HG02973 (cell line): ENCODE measurements around the gene PTPRN2.
"Not testable (repeated sequence)": the region's sequence is repeated elsewhere in the genome, so short reads cannot be mapped to it uniquely, and the experiment has no call there.

Experiments used
- ATAC-seq: cut with Tn5 transposase; IDR thresholded peaks from one replicate; pipeline ENCODE4 v1.9.1; 2021; ENCODE audit warnings: moderate library complexity; ENCODE audit not compliant: unreplicated experiment

The PTPRN2 gene

DNA sequence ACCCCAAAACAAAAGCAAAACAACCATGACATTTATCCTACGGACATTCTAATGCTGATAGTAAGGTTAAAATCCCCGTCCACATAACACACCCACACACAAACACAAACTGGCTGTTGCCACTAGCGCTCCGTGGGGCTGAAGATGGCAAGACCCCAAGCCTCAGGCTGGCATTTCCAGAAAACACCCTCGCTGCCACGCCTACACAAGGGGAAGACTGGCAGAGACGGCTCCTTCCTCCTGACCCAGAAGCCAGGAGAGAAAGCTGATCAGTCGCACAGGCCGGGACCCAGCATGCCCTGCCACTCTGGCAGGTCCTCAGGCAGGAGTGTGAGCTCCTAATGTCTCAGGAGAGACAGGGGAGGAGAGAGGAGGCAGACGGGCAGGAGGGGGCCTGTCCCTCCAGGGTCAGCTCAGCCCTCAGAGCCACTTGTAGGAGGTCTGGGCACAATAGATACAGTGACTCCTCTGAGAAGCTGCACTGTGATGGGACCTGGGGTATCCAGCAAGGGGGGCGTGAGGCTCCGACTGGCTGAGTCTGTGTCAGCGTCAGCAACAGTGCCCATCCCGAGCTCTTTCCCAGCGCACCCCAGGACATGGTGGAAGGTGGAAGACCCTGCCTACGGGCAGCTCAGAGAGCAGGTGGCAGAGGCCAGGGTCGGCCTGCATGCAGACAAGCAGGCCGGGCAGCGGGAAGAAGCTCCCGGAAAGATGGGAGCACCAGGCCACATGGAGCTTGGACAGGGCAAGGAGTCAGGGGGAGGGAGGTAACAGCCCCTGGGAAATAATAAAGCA is 326.9 kb downstream of the PTPRN2 start:
- ATAC-seq: no peak

DNA sequence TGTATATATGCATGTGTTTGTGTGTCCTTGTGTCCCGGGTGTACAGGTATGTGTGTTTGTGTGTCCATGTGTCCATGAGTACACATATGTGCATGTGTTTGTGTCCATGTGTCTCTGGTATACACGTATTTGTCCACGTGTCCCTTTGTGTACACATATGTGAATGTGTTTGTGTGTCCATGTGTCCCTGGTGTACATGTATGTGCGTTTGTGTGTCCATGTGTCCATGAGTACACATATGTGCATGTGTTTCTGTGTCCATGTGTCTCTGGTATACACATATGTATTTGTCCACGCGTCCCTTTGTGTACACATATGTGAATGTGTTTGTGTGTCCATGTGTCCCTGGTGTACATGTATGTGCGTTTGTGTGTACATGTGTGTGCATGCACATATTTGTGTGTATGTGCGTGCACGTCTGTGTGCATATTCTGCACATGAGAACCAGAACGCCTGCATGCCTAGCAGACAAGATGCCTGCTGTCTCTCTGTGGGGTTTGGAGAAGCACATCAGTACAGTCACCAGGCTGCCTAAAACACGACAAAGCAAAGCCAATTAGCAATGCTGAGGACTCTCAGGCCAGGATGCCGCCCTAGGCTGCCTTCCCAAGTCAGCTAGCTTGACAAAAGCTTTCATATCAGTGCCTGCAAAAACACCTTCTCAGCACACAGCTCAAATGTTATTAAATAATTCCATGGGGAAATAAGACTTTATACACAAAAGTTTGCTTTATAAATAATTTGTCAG is 327.8 kb downstream of the PTPRN2 start:
- ATAC-seq: no peak

DNA sequence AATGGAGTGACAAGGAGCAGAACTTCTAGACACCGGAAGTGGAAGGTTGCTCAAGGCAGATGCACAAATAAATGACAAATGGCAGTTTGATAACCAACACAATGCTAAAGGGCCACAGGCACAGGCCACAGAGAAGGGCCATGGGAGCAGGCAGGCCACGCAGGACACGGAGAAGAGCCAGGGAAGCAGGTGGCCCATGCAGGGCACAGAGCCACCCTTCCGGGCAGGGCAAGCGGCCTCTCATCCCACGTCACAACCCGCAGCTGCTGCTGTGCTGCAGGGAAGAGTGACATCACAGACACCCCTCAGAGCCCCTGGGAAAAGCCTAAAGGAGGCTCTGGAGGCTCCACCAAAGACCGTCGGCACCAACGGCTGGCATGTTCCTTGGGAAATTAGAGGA is 328.5 kb downstream of the PTPRN2 start:
- ATAC-seq: no peak

DNA sequence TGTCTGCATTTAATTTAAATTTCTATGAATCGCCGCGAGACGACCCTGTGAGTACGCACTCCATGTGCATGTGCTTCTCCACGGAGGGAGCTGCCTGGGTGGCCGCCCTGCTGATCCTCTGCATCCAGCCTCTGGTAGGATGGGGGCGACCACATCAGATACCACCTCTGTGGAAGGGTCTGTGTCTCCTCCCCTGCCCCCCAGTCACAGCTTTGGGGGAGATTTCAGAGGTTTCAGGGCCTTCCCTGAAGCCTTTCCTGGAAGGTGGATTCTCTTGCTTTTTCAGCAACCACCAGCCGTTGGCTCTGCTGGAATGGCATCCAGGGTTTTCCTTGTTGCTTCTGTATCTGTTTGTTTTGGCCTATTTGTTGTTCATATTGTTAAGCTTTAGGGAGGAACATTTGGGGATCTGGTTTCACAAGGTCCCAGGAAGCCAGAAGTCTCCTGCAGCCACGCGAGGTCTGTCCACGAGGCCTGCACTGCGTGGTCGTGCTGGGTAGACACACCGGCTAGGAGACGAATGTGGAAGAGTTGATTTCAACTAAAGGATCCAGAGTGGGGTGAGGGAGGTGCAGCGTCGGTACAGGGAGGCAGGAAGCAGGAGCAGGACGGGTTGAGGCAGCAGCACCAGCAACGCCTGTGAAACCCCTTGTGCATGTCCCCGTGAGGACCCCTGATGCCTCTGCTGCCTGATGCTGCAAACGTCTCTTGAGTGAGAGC is 329.1 kb downstream of the PTPRN2 start:
- ATAC-seq: no peak

DNA sequence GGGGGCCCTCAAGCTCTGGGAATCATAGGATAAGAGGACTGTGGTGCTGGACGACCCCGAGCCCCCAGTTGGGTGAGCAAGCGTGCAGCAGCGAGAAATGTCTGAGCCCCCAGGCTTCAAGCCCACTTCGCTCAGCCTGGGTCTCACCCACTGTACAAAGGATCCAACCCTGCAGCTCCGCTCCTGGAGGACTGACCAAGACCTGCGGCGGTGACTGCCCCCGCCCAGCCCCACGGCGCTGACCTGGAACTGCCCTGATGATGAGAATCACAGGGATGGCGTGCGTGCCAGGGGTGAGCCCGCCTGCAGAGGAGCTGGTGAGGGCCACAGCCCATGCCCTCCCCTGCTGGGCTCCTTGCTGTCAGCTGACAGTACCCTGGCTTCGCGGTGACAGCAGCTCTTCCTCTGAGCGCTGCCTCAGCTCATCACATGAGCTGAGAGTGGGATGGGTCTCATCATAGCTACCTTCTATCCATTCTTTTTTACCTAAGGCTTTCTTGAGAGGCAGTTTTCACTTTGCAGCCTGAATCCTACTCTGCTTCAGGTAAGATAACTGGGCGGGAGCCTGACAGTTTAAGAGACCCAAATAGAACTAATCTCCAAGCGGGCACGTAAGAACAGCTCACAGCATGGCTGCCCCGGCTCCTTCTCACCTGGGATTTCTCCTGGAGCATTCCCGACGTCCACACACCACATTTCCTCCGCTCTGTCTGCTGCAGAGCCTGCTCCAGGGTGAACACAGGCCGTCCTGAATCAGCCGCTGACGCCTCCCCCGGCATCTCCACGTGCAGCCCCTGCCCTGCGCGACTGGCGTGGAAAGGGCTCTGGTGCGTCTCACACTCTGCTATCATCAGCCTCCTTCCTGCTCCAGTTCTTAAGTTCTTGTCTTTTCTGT is 329.9 kb downstream of the PTPRN2 start:
- ATAC-seq: no peak

DNA sequence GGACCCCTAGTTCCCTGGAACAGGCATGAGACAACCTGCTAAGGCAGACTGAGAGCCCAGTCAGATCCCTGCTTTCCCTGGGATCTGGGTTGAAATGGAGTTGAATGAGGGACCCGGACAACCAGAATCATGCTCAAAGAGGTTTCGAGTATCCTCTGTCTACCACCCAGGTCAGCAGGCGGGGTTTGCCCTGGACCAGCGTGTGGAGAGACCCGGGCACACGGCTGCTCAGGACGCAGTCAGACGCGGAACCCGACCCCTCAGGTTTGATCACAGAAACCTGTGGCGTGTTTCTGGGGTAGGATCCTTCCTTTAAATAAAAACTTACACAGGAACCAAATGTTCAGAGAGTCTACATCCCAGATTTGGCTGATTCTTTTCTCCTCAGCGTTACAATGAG is 330.6 kb downstream of the PTPRN2 start:
- no peak for ATAC-seq

DNA sequence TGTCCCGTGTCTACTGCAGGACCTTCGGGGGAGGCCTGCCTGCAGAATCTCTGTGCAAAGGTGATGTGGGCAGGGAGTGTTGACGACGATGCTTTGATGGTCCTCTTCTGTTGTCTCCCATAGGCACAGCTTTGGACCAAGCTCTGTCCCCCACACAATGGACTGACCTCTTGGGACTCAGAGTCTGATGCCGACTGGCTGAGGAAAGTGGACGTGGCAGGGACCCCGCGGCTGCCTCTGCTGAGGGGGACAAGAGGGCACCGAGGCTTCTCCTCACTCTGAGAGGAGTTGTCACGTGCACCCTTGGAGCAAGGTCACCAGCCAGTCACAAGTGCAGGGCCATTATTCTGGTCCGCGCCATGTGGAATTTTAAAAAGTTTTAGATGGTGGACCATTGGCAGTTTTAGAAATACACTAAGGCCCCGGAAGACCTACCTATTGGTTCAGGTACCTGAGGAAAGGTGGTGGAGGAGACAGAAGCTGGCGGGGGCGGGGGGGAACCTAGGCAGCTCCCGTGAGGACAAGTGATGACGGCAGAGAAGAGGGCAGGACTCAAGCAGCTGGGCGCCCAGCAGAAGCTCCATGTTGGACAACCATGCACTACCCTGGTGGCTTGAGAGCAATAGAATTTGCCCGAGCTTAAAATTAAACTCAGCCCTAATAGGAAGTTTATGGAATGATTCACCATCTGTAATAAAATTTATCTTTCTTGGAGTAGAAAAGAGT is 331.4 kb downstream of the PTPRN2 start:
- no peak for ATAC-seq

DNA sequence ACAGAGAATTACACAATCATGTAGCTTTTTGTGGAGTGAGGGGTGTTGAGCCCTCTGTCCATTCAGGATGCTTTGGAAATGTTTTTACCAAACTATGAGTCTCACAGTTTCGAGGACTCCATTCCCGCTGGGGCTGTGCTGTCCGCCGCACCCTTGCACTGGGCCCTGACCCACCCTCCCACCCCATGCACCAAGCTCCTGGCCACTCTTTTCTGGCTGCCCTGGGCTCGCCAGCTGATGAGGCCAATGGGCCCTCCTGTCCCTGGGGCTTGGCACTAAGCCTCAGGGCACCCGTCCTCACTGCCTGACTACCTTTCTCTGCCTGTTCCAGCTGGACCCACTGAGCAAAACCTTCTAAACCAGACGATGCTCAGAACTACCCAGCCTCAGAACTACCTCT is 332.1 kb downstream of the PTPRN2 start:
- ATAC-seq: no peak

DNA sequence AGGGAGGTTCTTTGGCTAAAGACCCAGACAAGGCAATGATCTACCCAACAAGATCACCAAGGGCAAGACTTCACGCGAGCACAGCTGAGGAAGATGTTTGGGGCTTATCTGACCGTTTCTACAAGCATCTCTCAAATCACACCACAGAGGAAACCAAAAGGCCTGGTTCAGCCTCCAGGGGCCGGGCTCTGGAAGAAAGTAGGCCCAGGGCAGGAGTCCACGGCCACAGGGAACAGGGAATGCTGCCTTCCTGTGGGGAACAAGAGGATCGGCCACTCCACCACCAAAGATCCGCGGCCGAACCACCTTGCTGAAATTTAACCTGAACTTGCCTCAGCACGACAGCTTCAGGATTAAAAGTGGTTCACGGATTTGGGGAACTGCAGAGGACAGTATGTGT is 332.5 kb downstream of the PTPRN2 start:
- ATAC-seq: no peak

DNA sequence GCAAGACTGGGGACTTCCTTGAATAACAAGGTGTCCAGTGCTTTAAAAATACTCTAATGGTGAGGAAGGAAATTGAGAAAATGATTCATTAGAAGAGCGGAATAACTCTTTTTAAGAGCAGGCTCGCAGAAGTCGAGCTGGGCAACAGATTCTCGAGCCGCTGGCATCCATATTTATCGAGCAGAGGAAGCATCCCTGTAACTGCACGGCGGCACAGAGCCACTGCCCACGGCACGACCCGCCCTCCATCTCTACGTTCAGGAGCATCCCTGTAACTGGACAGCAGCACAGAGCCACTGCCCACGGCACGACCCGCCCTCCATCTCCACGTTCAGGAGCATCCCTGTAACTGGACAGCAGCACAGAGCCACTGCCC is 334.0 kb downstream of the PTPRN2 start:
- not testable (repeated sequence) for ATAC-seq

DNA sequence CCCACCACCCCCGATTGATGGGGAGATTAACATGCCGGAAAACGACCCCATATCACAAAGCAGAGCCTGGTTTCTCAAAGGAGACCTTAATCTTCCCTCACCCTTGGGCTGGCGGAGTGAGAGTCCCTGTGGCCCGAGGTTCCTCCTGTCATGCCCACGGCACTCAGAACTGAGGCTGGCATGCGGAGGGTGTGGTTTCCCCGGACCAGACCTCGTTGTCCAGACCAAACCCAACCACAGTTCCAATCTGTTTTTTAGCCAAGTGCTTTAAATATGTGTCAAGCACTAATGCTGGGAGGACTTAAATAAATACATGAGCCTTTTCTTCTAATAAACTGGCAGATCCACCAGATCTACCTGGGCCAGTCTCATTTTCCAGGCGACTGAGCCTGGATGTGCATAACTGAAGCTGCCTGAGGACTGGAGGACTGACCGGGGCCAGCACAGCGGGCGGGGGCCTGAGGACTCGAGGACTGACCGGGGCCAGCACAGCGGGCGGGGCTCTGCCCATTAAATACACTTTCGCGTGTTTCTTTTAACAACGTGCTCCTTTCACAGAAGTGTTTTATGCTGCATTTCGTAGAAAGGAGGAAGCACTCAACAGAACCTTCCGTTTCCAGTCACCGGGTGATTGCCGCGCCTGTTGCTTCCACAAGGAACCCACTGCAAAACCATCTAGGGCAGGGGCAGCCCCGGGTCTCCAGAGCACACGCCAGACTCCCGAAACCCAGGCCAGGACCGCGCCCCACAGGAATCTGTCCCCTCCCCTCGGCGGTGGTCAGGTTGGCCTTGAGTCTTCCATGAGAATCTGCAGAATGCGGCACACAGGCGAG is 334.6 kb downstream of the PTPRN2 start:
- no peak for ATAC-seq

DNA sequence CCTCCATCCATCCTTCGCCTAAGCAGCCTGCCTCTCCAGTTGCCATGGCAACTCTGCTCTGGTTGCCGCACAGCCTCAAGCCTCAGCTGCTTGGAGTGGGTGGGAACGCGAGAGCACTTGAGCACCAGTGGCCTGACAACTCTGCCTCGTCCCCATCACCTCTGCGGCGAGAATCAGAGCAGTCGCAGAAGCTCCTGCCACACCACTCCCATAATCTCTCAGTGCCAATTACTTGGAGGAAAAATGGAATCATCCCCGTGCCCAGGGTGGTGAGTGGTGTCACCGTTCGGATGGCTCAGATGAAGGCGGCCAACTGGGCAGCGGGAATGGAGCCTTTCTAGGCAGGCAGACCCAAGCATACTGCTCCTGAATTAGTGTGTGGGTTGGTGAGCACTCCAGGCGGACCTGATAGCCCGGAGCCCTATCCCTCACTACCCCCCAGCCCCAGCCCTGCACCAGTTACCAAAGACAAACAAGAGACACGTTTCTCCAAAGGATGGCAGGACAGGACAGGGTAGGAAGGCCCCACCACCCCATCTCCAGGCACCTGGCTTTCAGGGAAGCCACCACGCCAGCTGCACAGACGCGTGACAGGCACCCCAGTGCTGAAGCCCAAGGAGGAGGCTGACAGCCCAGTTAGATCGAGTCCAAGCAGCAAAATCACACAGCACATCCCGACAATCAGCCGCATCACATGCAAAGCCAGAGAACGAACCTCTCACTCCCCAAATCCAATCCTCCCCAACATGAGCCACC is 335.4 kb downstream of the PTPRN2 start:
- ATAC-seq: no peak

DNA sequence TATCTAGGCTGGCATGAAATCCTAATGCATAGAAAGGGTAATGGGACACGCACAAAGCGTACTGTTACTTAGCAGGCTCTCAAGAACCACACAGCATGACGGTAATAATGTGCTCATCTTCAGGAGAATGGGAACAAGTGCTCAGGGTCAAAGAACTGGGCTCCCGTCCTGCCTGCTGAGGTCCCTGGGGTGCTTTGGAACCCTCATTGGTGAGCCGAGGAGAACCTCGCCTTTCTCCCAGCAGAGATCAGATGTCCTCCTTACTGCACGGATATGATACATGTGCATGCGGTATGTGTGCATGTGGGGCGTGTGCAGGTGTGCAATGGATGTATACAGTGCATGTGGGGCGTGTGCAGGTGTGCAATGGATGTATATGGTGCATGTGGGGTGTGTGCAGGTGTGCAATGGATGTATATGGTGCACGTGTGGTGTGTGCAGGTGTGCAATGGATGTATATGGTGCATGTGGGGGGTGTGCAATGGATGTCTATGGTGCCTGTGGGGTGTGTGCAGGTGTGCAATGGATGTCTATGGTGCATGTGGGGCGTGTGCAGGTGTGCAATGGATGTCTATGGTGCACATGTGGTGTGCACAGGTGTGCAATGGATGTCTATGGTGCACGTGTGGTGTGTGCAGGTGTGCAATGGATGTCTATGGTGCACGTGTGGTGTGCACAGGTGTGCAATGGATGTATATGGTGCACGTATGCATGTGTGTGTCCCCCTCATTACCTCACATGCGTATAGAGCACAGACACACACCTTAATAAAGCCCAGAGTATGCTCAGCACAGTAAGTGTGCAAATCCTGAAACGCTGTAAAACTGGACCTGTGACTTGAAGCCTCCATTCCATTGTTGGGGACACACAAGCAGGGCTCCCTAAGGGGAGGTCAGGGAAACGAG is 336.3 kb downstream of the PTPRN2 start:
- ATAC-seq: no peak

DNA sequence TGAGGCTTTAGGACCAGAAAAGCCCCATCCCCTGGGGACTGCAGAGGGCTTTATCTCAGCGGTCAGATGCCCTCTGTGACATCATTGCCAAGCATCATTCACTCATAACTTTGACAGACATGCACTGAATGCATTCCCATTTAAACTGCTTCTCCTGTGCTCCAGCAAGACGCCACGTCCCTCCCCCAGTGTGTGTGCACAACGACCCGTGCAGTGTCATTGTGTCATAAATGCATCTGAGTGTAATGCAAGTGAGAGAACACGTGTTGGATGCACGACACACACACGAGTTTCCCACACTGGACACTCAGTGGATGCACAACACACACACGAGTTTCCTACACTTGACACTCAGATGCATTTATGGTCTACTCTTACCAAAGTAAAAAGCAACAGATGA is 337.9 kb downstream of the PTPRN2 start:
- no peak for ATAC-seq

DNA sequence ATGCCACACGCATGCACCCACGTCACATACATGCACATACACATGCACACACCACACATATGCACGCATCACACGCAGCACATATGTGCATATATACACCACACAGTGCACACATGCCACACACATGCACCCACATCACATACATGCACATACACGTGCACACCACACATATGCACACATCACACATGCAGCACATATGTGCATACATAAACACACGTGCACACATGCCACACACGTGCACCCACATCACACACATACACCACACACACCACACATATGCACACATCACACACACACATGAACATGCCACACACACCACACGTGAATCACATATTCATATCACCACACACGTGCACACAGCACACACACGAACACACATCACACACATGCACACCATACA is 338.8 kb downstream of the PTPRN2 start:
- ATAC-seq: no peak

DNA sequence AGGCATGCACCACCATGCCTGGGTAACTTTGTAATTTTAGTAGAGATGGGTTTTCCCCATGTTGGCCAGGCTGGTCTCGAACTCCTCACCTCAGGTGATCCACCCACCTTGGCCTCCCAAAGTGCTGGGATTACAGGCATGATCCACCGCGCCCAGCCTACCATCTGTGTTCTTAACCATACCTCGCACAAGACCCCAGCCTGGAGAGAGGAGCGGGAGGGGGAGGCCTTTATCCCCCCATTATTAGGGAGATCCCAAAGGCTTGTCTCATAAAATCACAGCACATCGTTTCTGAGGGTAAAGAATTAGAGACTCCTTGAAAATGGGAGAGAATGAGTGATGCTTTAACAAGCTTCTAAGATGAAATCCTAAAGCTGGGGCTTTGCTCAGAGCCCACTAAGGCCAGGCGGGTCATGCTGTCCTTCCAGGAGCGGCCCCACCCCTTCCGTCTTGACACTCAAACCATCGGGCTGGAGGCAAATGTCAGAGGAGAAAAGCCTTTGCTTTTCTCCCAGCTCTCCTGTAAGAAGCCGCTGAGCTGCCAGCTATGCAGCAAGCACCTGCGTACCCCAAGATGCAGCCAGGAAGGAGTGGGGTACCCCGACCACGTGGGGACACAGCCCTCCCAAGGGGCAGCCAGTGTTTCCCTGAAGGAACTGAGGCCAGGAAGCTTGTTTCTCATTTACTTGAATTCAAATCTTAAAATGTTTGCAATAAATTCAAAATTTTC is 339.7 kb downstream of the PTPRN2 start:
- no peak for ATAC-seq
